Activated naive CD4-positive, alpha-beta T cell treated with anti-CD3 and anti-CD28 coated beads, Interleukin-2, amount 50 U/mL, for 24 hours (primary cell): ENCODE measurements around the gene SP110.

ENCODE experiments used
- H3K27ac Mint-ChIP-seq: one replicate; pipeline ENCODE4 v1.8.0; 2021; ENCODE audit warnings: mild to moderate bottlenecking, mixed read lengths
- H3K27me3 Mint-ChIP-seq: one replicate; pipeline ENCODE4 v1.8.0; 2021; ENCODE audit warnings: mixed read lengths
- H3K36me3 Mint-ChIP-seq: one replicate; pipeline ENCODE4 v1.8.0; 2021; ENCODE audit warnings: mixed read lengths
- H3K4me1 Mint-ChIP-seq: one replicate; pipeline ENCODE4 v1.8.0; 2021; ENCODE audit warnings: mixed read lengths
- H3K4me3 Mint-ChIP-seq: one replicate; pipeline ENCODE4 v1.8.0; 2021; ENCODE audit warnings: mild to moderate bottlenecking, mixed read lengths
- H3K9me3 Mint-ChIP-seq: one replicate; pipeline ENCODE4 v1.8.0; 2021; ENCODE audit warnings: mixed read lengths

The SP110 gene

DNA sequence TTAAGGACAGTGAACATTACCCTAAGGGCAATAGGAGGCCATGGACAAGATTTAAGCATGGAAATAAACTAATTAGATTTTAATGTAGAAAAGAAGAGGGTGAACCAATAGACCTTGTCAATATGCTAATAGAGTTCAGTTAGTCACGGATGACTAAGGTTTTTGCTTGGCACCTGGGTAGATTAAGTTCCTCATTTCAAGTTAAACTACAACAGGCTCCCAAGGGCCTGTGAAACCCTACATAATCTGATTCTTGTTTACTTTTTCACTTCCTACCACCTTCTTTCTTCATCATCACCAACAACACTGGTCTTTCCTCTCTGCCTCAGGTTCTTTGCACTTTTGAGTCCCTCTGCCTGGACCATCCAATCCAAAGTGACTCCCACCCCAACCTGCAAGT lies 14.8 kb downstream of the SP110 start:
- Mint-ChIP-seq H3K4me1 (peaks cover 17% of the 10 kb centered on the region), H3K4me3 (no peak overlapping the region), H3K36me3 (peaks cover 37% of the 10 kb centered on the region)

DNA sequence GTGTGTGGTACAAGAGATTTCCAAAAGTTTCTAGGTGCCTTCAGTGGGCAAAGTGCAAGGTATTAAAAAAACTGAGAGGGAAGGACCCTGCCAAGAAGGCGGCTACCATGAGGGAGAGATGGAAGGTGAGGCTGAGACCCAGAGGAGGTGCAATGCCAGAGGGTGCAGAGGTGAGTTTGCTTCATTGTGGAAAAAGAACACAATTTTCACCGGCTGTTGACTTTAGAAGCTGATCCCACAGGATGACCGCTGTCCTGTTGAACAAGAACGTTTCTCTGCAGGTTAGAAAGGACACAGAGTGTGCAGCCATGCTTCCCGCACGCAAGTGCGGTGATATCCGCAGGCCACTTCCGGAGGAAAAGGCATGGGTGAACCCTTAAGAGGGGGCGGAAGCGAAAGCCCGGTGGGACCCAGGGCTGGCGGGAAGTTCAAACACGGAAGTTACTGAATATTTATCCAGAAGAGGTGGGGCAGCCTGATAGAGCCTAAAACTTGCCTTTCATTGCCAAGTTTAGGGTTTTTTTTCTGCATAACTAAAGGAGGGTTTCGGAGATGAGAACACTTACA lies 16.6 kb downstream of the SP110 start:
- Mint-ChIP-seq H3K36me3 (peaks cover 43% of the 10 kb centered on the region), H3K4me1 (peaks cover 17% of the 10 kb centered on the region), H3K27me3 (no peaks in the 10 kb centered on the region), H3K27ac (peak overlapping the region; percentile 79), H3K9me3 (no peaks in the 10 kb centered on the region), H3K4me3 (no peak overlapping the region)

More for the DNA sequence above, 14.8 kb downstream of the SP110 start:
- H3K9me3 Mint-ChIP-seq = no peaks in the 10 kb centered on the region
- H3K27ac Mint-ChIP-seq = no peak overlapping the region
- no peaks in the 10 kb centered on the region for H3K27me3 Mint-ChIP-seq

DNA sequence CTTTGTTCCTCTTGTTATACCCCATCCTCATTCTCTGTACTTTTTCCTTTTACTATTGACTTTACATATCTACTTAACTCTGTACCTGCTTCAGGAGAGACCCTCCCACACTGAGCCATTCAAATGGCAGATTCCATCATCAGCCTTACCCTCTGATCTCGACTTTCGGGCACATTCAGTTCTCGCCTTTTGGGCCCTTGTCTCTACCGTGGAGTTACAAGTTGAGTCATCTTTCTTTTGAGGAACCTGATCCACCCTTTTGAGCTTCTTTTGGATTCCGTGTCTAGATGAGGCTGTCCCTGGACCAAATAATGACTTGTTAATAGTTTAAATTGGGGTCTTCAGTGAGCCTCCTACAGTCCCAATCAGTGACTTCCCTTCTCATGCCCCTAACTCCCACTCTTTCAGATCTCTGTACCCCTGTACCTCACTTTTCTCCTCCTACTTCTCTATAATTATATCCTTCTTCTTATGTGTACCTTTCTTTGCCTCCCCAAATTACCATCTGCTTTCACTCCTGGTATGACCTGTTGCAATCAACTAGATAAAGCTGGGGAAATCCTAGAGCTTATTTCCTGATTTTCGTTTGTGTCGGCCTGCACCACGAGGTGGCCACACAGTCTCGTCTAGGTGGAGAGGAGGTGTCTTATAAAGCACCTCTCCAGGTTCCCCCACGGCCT lies 17.2 kb downstream of the SP110 start:
- no peaks in the 10 kb centered on the region for H3K9me3 Mint-ChIP-seq
- H3K4me3 Mint-ChIP-seq = no peak overlapping the region
- H3K27me3 Mint-ChIP-seq = no peaks in the 10 kb centered on the region
- peaks cover 47% of the 10 kb centered on the region for H3K36me3 Mint-ChIP-seq
- H3K27ac Mint-ChIP-seq = peak overlapping the region; percentile 79
- peaks cover 17% of the 10 kb centered on the region for H3K4me1 Mint-ChIP-seq

DNA sequence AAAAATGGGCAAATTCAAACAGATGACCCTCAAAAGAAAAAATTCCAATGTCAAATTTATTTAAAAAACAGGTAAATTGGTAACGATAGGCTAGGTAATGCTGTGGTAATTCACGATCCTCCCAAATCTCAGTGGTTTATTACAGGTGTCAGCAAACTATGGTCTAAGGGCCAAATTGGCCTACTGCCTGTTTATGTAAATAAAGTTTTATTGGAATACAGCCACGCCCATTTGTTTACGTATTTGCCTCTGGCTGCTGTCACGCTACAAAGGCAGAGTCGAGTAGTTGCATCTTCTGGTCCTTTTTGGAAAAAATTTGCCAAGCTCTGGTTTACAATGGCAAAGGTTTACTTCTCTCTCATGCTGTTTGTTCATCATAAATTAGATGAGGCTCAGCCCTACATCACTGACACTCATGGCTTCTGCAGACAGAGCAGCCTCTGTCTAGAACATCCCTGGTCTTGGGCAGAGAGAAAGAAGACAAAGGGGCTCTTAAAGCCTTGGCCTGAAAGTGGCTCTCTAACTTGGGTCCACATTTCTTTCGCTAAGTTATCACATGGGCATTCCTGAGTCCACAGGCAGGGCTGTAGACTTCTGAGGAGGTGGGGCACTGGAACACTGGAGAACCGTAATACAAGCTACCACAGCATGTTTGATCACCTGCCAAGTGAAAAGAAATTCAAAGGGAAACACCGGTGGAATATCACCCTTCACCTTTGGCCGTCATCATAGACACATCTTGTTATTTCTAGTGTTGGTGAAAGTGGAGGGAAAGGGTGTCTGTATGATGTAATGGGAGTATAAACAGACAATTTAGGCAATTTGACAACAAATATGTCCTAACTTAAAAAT lies 34.8 kb downstream of the SP110 start:
- Mint-ChIP-seq H3K27me3 (no peaks in the 10 kb centered on the region), H3K36me3 (peaks cover 57% of the 10 kb centered on the region), H3K4me1 (peaks cover 11% of the 10 kb centered on the region), H3K9me3 (peaks cover 9% of the 10 kb centered on the region), H3K4me3 (no peak overlapping the region), H3K27ac (no peak overlapping the region)

DNA sequence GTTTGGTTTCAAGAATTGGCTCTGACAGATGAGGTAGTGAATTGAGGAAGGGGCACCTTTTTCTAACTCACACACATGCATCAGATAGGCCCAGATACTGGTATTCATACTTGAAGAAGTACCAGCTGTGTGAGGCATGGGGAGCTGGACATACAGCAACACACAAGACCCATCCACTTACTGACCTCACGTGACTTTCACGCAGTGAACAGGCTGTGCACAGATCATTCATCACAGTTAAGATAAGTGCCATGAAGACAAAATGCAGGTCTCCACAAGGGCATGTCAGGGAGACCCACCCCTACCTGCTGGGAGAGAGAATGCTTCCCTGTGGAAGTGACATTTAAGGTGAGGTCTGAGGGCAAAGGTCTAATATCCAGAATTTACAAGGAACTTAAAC lies 38.6 kb downstream of the SP110 start:
- Mint-ChIP-seq H3K27ac (no peak overlapping the region), H3K9me3 (no peaks in the 10 kb centered on the region), H3K27me3 (no peaks in the 10 kb centered on the region), H3K36me3 (peaks cover 54% of the 10 kb centered on the region), H3K4me3 (no peak overlapping the region), H3K4me1 (peaks cover 4% of the 10 kb centered on the region)

DNA sequence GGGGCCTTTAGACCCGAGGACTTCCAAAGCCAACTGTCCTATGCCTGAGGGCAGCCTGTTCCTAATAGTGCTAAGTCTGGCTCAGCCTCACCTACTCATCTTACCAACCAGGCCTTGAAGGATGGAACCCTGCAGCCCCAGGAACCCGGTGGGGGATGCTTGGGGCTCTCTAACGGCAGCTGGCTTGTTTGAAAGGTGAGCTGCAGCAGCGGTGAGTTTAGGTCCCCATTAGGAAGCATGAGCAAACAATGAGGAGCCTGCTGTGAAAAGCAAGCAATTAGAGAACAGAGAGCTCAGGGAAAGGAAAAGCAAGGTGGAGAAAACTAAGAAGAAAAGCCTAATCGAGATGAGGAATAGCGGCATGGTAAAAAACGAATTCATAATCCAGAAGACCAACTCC lies 39.9 kb downstream of the SP110 start:
- Mint-ChIP-seq H3K27me3 (no peaks in the 10 kb centered on the region), H3K4me3 (no peak overlapping the region), H3K9me3 (no peaks in the 10 kb centered on the region), H3K36me3 (peaks cover 51% of the 10 kb centered on the region), H3K27ac (no peak overlapping the region), H3K4me1 (no peaks in the 10 kb centered on the region)

DNA sequence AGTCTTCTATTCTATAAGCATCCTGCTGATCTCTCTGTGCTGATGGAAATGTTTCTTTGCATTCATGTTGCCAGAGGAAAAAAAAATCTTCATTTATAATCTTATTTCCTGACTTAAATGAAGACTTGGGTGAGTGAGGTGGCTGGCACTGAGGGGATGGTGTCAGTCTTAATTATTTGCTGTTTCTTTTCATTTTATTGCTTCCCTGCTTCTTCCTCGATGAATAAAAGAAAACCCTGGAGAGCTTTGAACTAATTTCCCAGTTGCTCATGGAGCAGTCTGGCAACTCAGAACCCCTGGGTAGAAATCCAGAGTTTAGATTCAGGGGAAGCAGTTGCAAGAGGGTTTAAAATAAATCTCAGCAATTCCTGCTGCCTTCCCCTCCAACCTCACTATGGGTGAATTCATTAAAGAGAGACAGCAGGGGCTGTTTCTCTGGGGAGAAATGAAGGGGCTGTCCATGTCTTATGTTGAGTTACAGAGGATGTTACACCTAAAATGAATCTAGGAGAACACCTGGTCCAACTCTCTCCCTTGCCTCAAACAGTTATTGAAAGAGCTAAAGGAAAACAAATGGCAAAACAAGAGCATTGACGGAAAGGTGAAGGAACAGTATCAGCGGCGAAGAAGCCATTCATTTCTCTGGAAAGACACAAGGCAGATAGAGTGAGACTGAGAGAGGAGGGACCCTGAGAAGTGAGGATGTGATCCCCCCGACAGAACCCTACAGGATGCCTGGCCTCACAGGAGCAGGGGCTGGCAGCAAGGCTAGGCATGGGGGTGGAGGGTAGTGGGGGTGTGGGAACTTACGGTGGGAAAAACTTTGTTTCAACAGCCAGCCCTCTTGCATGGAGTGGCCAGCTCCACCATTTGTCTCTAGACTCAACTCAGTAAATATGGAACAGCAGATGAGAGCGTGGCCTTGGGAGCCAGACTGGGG lies 41.0 kb downstream of the SP110 start:
- Mint-ChIP-seq H3K27me3 (no peaks in the 10 kb centered on the region), H3K4me3 (no peak overlapping the region), H3K4me1 (no peaks in the 10 kb centered on the region), H3K9me3 (no peaks in the 10 kb centered on the region), H3K36me3 (peaks cover 42% of the 10 kb centered on the region), H3K27ac (no peak overlapping the region)

DNA sequence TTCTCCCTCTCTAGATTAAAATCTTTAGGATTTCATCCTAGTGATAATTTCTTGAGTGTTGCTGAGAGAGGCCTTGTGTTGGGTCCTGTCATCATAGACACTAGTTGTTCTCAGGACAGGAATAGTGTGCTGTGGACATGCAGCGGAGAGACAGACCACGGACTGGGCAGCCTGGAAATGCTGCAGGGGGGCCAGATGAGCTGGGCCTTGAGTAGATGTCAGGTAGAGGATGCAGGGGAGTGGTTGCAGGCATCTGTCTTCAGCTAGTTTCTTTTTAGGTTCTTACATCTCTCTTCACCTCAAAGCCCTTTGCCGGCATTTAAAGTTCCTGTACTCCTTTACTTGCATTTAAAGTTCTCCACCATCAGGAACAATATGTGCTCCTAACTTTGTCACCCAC lies 42.8 kb downstream of the SP110 start:
- Mint-ChIP-seq H3K4me3 (no peak overlapping the region), H3K27ac (peak overlapping the region; percentile 83), H3K27me3 (no peaks in the 10 kb centered on the region), H3K36me3 (peaks cover 30% of the 10 kb centered on the region), H3K4me1 (no peaks in the 10 kb centered on the region), H3K9me3 (no peaks in the 10 kb centered on the region)

DNA sequence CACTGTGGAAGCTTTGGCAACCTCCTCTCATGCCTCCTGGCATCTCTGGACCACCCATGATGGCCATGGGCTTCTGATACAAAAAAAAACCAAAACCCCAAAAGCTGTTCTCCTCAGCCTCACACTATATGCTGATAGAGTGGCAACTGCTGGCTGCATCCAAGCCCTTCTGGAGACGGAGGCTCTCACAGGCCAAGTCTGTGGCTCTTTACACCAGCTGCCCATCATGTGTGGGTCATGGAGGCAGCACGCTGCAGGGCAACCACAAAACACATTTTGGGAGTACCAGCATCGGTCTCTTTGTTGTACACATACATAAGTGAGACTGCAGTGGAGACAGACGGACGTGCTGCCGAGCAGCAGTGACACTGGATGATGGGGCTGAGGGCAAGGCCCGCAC lies 45.3 kb downstream of the SP110 start:
- Mint-ChIP-seq H3K9me3 (no peaks in the 10 kb centered on the region), H3K27ac (no peak overlapping the region), H3K4me3 (no peak overlapping the region), H3K4me1 (peaks cover 11% of the 10 kb centered on the region), H3K27me3 (no peaks in the 10 kb centered on the region), H3K36me3 (peaks cover 27% of the 10 kb centered on the region)

DNA sequence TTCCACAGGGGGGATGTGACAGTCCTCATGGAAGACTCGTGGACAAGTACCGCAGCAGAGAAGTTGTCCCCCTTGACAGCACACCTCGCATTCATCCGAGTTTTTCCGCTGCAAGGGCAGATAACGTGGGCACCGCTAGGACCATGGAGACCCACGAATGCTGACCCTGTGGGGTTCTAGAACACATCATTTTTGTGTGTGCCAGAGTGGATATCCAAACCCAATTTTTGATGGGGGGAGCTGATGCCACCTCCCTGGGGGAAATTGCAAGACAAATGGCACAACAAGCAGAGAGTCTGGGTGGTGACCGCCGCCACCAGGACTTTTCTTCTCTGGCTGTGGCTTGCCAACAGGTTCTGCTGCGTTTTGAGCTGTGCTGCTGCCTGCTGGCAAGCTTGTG lies 46.9 kb downstream of the SP110 start:
- peaks cover 11% of the 10 kb centered on the region for H3K4me1 Mint-ChIP-seq
- H3K36me3 Mint-ChIP-seq = peaks cover 26% of the 10 kb centered on the region
- no peaks in the 10 kb centered on the region for H3K9me3 Mint-ChIP-seq
- no peaks in the 10 kb centered on the region for H3K27me3 Mint-ChIP-seq
- no peak overlapping the region for H3K4me3 Mint-ChIP-seq
- H3K27ac Mint-ChIP-seq = no peak overlapping the region

DNA sequence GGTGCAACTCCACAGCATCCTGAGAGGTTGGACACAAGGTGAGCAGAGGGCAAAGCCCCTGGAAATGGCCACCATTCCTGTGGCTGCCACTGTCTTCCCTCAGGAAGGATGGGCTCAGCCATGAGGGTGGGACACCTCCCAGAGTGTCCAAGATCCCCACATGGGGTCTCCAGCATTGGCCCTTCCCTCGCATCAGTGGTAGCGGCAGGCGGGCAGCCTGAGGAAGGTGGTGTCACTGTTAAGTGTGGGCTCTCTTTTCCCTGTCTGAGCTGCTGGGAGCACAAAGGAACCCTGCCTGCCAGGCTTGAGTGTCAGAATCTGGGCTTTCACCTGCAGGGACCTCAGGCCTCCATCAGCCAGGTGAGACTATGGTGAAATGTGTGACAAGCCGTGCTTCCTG lies 47.6 kb downstream of the SP110 start:
- peaks cover 24% of the 10 kb centered on the region for H3K36me3 Mint-ChIP-seq
- H3K4me1 Mint-ChIP-seq = peaks cover 11% of the 10 kb centered on the region
- no peak overlapping the region for H3K27ac Mint-ChIP-seq
- H3K4me3 Mint-ChIP-seq = no peak overlapping the region
- H3K9me3 Mint-ChIP-seq = no peaks in the 10 kb centered on the region
- H3K27me3 Mint-ChIP-seq = no peaks in the 10 kb centered on the region

DNA sequence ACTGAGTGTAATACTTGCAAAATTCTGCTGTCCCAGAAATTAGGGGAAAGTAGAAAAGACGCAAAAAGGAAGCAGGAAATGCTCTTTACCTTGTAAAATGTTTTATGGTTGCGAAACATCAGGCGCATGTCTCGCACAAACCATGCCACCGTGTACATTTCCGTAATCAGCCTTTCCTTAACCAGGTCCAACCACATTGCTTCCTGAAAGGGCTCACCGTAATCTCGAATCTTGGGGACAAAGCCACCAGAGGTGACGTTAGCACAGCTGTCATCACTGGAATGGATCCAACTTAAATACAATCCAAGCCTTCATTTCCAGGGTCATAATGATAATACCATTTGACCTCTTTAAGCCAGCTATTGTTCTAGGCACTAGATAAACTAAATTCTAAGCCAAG lies 49.3 kb downstream of the SP110 start:
- Mint-ChIP-seq H3K9me3 (no peaks in the 10 kb centered on the region), H3K27ac (peak overlapping the region; percentile 91), H3K36me3 (peaks cover 19% of the 10 kb centered on the region), H3K4me1 (peaks cover 11% of the 10 kb centered on the region), H3K4me3 (no peak overlapping the region), H3K27me3 (no peaks in the 10 kb centered on the region)

DNA sequence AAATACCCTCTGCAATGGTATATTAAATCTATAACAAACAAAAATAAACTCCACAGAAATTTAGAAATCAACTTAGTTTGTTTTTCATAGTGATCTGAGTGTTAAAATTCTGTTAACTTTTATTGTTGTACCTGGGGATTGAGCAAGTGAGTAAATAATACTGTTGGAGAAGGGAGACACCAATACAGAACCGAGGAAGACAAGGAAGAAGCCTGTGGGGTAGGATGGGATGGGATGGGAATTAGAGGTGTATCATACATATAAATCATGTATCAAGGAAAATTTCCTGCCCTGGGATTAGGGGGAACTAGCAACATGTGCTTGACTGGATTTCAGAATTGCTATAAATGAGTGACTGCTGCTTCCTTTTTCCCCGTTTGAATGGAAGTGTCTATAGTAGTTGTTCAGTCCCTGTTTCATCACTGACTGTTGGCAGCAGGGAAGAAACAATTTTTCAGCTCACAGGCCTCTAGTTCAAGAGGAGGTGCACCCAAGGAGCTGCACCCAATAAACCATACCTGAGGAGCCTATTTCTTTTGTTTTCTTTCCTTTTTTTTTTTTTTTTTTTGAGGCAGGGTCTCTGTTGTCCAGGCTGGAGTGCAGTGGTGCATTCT lies 53.1 kb downstream of the SP110 start:
- Mint-ChIP-seq H3K4me3 (no peak overlapping the region), H3K36me3 (peaks cover 18% of the 10 kb centered on the region), H3K27me3 (no peaks in the 10 kb centered on the region), H3K9me3 (no peaks in the 10 kb centered on the region), H3K27ac (no peak overlapping the region), H3K4me1 (peaks cover 11% of the 10 kb centered on the region)

DNA sequence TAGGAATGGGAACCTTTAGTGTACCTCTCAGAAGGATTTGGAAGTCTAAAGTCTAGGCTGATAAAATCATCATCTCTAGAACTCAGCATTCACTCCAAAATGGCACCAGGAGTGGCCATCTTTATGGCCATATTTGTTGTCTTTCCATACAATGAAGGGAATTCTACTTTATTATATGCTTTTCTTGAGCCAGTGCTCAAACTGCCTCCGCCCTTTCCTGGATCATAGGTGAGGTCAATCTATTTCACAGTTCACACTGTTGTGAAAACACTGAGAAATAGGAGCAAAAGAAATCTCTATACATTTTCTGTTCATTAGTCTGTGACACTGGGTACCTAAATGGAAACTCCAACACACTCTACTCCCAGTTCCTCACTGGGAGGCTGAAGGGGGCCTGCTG lies 55.6 kb downstream of the SP110 start:
- Mint-ChIP-seq H3K27me3 (no peaks in the 10 kb centered on the region), H3K36me3 (peaks cover 16% of the 10 kb centered on the region), H3K4me3 (no peak overlapping the region), H3K27ac (no peak overlapping the region), H3K9me3 (no peaks in the 10 kb centered on the region), H3K4me1 (peaks cover 5% of the 10 kb centered on the region)

DNA sequence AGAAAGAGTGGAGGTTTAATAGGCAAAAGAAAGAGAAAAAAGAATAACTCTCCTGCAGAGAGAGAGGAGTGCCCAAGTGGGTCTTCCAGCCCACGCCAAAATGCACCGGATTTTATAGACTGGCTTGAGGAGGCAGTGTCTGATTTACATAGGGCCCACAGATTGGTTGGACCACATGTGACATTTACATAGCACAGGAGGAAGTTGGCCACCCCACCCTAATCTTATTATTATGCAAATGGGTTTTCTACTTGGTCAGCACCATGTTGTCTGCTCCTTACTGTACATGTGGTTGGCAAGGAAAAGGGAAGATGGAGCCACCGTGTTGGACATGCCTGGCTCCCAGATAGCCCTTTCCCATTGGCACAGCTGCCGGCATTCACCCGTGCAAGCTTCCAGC lies 56.8 kb downstream of the SP110 start:
- peaks cover 12% of the 10 kb centered on the region for H3K36me3 Mint-ChIP-seq
- H3K9me3 Mint-ChIP-seq = no peaks in the 10 kb centered on the region
- no peak overlapping the region for H3K4me3 Mint-ChIP-seq
- H3K27ac Mint-ChIP-seq = no peak overlapping the region
- no peaks in the 10 kb centered on the region for H3K27me3 Mint-ChIP-seq
- H3K4me1 Mint-ChIP-seq = peaks cover 5% of the 10 kb centered on the region
